Left ventricle myocardium inferior (tissue), 1 donor: ENCODE results near the gene IL36A. TPM values are rescaled to one million over a fixed set of nuclear protein-coding genes. Genes with fewer than 3 reads are reported as not detected.

Source experiments
- DNase-seq: peaks from one replicate; pipeline ENCODE4 v3.0.0-alpha.2; 2020
- H3K27ac ChIP-seq: fragments of 200-600 bp; replicated peaks from 2 replicates; pipeline ENCODE4 v1.8.0; 2021
- H3K27me3 ChIP-seq: fragments of 200-600 bp; 2 replicates; pipeline ENCODE4 v1.8.0; 2021; ENCODE audit warnings: low read depth
- H3K36me3 ChIP-seq: fragments of 200-600 bp; 2 replicates; pipeline ENCODE4 v1.8.0; 2021
- H3K4me1 ChIP-seq: fragments of 200-600 bp; 2 replicates; pipeline ENCODE4 v1.8.0; 2021
- H3K4me3 ChIP-seq: fragments of 200-600 bp; 2 replicates; pipeline ENCODE4 v1.8.0; 2021; ENCODE audit warnings: mild to moderate bottlenecking, moderate library complexity
- H3K9me3 ChIP-seq: fragments of 200-600 bp; replicated peaks from 2 replicates; pipeline ENCODE4 v1.8.0; 2021
- CTCF ChIP-seq: fragments of 200-600 bp; IDR thresholded peaks from 2 replicates; pipeline ENCODE4 v1.8.0; 2021; ENCODE audit warnings: antibody characterized with exemption, mild to moderate bottlenecking, borderline replicate concordance
- intact Hi-C: fragments of 100-400 bp; cut with micrococcal nuclease; formaldehyde crosslinking; loops from one replicate; pipeline ENCODE4 v1.11.0; 2022
- total RNA-seq: library from RNA; stranded (reverse); fragmentation: NEBNext Ultra II Directional; extraction: Animal tissue kit (Norgen Biotek cat#: 25700); gene quantifications from one replicate; pipeline ENCODE4 v1.2.1, GENCODE V29; 2021
- donor health status: DM: no; HTN: yes; CAD: no; lungs with severe emphysema.

IL36A gene
- total RNA-seq, 1 donor from 2014 or later = not detected

- Histone ChIP-seq H3K4me1 (no peaks in the 10 kb centered on the region), H3K4me3 (no peak overlapping the region), H3K36me3 (no peaks in the 10 kb centered on the region), H3K27ac (no peak overlapping the region), H3K27me3 (peaks cover 36% of the 10 kb centered on the region), H3K9me3 (no peaks in the 10 kb centered on the region)
- TF ChIP-seq CTCF = no peak
- DNase-seq = no peak
- intact Hi-C loops = no loop called here
These were observed 7.4 kb downstream of the IL36A start for GRCh38 chr2:113012436-113013335.

- no peak overlapping the region for H3K27ac ChIP-seq
- H3K36me3 ChIP-seq = no peaks in the 10 kb centered on the region
- H3K4me3 ChIP-seq = no peak overlapping the region
- intact Hi-C loops = no loop called here
- H3K4me1 ChIP-seq = no peaks in the 10 kb centered on the region
- H3K27me3 ChIP-seq = peaks cover 41% of the 10 kb centered on the region
- no peak for DNase-seq
- H3K9me3 ChIP-seq = no peaks in the 10 kb centered on the region
- TF ChIP-seq CTCF = no peak
These were observed 8.0 kb downstream of the IL36A start for GRCh38 chr2:113013336-113013661.

- Histone ChIP-seq H3K4me3 (no peak overlapping the region), H3K9me3 (no peaks in the 10 kb centered on the region), H3K4me1 (no peaks in the 10 kb centered on the region), H3K36me3 (no peaks in the 10 kb centered on the region), H3K27me3 (peaks cover 49% of the 10 kb centered on the region), H3K27ac (no peak overlapping the region)
- no peak for TF ChIP-seq CTCF
- intact Hi-C loops = no loop called here
- DNase-seq = no peak
These were observed 8.8 kb downstream of the IL36A start for GRCh38 chr2:113014067-113014466.

- no peaks in the 10 kb centered on the region for H3K9me3 ChIP-seq
- no peak for DNase-seq
- no peaks in the 10 kb centered on the region for H3K4me1 ChIP-seq
- H3K36me3 ChIP-seq = no peaks in the 10 kb centered on the region
- H3K27me3 ChIP-seq = peaks cover 56% of the 10 kb centered on the region
- TF ChIP-seq CTCF = no peak
- no peak overlapping the region for H3K27ac ChIP-seq
- no peak overlapping the region for H3K4me3 ChIP-seq
- intact Hi-C loops = no loop called here
These were observed 9.8 kb downstream of the IL36A start for GRCh38 chr2:113015042-113015441.

GRCh38 chr2:113015655-113016054 is 10.4 kb downstream of the IL36A start:
- no peaks in the 10 kb centered on the region for H3K4me1 ChIP-seq
- no peak for DNase-seq
- H3K9me3 ChIP-seq = no peaks in the 10 kb centered on the region
- no peak for TF ChIP-seq CTCF
- H3K4me3 ChIP-seq = no peak overlapping the region
- intact Hi-C loops = no loop called here
- peaks cover 55% of the 10 kb centered on the region for H3K27me3 ChIP-seq
- no peak overlapping the region for H3K27ac ChIP-seq
- H3K36me3 ChIP-seq = no peaks in the 10 kb centered on the region
